Measurements from ENCODE around the gene HOXB5. TPM values are rescaled to one million over a fixed set of nuclear protein-coding genes. Genes with fewer than 3 reads are reported as not detected.

Gene HOXB5
- total and polyA plus RNA-seq, 10 of the 15 experiments (the other 5 are each of a cell fraction or from before 2014, with no cell fraction given) = not detected

DNA sequence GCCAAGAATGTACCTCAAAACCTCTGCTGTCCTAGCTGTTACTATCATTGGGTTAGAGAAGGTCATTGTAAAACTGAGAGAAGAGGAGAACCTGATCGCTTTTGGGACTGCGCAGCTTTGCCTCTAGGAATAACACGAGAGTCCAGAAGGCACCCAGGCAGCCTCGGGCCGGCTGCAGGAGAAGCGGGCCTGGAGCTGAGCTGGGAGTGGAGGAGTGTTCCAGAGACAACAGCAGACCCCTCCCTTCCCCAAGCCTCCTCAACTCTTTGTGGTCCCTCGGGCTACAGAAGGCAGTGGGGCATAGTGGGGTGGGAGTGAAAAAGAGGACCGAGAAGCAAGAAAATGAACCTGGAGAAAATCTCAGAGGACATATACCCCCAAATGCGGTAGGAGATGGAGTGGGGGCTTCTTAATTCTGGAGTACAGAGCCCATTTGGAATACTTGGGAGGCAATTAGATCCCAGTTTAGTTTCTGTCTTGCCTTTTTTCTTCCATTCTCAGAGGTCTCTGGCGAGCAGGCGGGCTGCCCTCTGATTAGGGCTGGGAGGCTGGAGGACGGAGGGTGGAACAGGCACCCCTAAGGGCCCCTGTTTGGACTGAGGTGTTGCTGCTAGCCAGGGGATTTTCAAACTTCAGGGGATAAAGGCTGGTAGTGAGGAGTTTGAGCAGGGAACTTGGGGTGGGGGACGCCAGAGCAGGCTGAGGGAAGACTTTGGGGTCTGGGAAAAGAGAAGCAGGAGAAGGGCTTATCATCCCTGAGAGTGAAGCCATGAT lies 35.3 kb downstream of the HOXB5 start:
- POLR2A ChIA-PET = no interaction called here
- H3K4me3 ChIP-seq = no peak overlapping the region
- SMC1A ChIA-PET (ENCODE audit: uncharacterized antibody, unreplicated experiment) = no interaction called here
- no peaks in the 10 kb centered on the region for H3K4me1 ChIP-seq (ENCODE audit: control insufficient read depth, insufficient read depth, low read length)
- H3K36me3 ChIP-seq (ENCODE audit: control insufficient read depth in 2 of 2, insufficient read depth in 2 of 2, low read length in 1 of 2) = no peaks in the 10 kb centered on the region; a peak in 1 of 4 replicates
- no peaks in the 10 kb centered on the region for H4K20me1 ChIP-seq (ENCODE audit: control insufficient read depth, insufficient read depth)
- in situ Hi-C loops (cut with MboI) (no loop called here), intact Hi-C loops (cut with micrococcal nuclease; ENCODE audit: unreplicated experiment) (no loop called here)
- FAIRE-seq (no peak), ATAC-seq (no peak), DNase-seq (ENCODE audit: low read depth, low spot score) (no peak)
- no peaks in the 10 kb centered on the region for H3K9me3 ChIP-seq (replicated peaks; ENCODE audit: control insufficient read depth, insufficient read depth, low read length)
- no peaks in the 10 kb centered on the region for H3K27me3 ChIP-seq (replicated peaks in 1 of 2; ENCODE audit: control insufficient read depth in 2 of 2, insufficient read depth in 2 of 2, low read length in 1 of 2)
- 74% methylated on average over 13 of the region's 13 CpGs for WGBS (ENCODE audit: insufficient coverage, insufficient replicate concordance, low lambda C conversion rate, missing lambda C conversion rate)
- RAD21 ChIA-PET (ENCODE audit: unreplicated experiment) = no interaction called here
- H3K27ac ChIP-seq (ENCODE audit: control insufficient read depth, insufficient read depth) = no peak overlapping the region
- H3K9ac ChIP-seq (ENCODE audit: control insufficient read depth, insufficient read depth, low read length) = no peak overlapping the region
- CTCF ChIA-PET = no interaction called here
- no TSS peak for BruUV-seq (replicated peaks)
- TF ChIP-seq SMARCA5 (IDR thresholded peaks at IDR 0.05) = no peak
- TF ChIP-seq IRF4 (IDR thresholded peaks at IDR 0.05; ENCODE audit: low read depth, low read length) = no peak
- TF ChIP-seq HDAC2 (IDR thresholded peaks at IDR 0.05) = no peak
- TF ChIP-seq YY1 (IDR thresholded peaks at IDR 0.05; ENCODE audit: low read depth, low read length) = no peak
- TF ChIP-seq MTA2 (IDR thresholded peaks at IDR 0.05; ENCODE audit: low read depth) = no peak
- TF ChIP-seq BRCA1 (IDR thresholded peaks at IDR 0.05; ENCODE audit: low read depth, low read length) = no peak
- TF ChIP-seq TARDBP (IDR thresholded peaks at IDR 0.05; ENCODE audit: borderline replicate concordance) = no peak
- no peak for TF ChIP-seq POLR2AphosphoS2 (IDR thresholded peaks at IDR 0.05; ENCODE audit: low read depth, low read length)
- TF ChIP-seq ZNF687 (IDR thresholded peaks at IDR 0.05) = no peak
- no peak overlapping the region for H3K4me2 ChIP-seq (ENCODE audit: control insufficient read depth, insufficient read depth)
- H2AFZ ChIP-seq (ENCODE audit: control insufficient read depth, low read depth, low read length) = no peak overlapping the region
- H3K79me2 ChIP-seq (ENCODE audit: control insufficient read depth, insufficient read depth, low read length) = no peaks in the 10 kb centered on the region

Data from GM12878 (cell line).